Measurements from ENCODE around the gene CCL25.

DNA sequence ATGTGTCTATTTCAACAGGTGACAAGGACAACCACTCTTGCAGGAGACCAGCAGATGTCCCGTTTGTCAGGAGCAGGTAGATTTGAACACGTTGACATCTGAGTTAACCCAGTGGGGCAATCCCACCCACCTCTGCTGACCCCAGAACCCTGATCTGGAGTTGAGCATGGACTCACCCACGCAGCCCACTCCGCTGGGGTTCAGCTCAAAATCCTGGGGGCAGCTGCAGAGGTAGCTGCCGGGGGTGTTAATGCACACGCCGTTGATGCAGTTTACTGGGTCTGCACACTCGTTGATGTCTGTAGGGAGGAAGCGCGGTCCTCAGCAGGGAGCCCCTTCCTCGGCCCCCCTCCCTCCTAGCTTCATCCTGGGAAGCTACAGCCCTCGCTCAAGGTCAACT, 56.9 kb downstream of the CCL25 start:
- TF ChIP-seq EZH2 (IDR thresholded peaks at IDR 0.05; ENCODE audit: borderline replicate concordance, low read depth, low read length, severe bottlenecking): no peak
- TF ChIP-seq, protein P1, sequence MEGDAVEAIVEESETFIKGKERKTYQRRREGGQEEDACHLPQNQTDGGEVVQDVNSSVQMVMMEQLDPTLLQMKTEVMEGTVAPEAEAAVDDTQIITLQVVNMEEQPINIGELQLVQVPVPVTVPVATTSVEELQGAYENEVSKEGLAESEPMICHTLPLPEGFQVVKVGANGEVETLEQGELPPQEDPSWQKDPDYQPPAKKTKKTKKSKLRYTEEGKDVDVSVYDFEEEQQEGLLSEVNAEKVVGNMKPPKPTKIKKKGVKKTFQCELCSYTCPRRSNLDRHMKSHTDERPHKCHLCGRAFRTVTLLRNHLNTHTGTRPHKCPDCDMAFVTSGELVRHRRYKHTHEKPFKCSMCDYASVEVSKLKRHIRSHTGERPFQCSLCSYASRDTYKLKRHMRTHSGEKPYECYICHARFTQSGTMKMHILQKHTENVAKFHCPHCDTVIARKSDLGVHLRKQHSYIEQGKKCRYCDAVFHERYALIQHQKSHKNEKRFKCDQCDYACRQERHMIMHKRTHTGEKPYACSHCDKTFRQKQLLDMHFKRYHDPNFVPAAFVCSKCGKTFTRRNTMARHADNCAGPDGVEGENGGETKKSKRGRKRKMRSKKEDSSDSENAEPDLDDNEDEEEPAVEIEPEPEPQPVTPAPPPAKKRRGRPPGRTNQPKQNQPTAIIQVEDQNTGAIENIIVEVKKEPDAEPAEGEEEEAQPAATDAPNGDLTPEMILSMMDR (IDR thresholded peaks at IDR 0.05; ENCODE audit: extremely low read depth in 1 of 2, insufficient read depth in 1 of 2, low read depth in 1 of 2, low read length in 2 of 2): no peak
- no peak for TF ChIP-seq POLR2A (IDR thresholded peaks at IDR 0.05; ENCODE audit: low read depth, low read length)
- no peak for TF ChIP-seq JUN (IDR thresholded peaks at IDR 0.05; ENCODE audit: borderline replicate concordance, insufficient read depth, insufficient read length, low read depth)
- TF ChIP-seq, protein P2, sequence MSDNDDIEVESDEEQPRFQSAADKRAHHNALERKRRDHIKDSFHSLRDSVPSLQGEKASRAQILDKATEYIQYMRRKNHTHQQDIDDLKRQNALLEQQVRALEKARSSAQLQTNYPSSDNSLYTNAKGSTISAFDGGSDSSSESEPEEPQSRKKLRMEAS (IDR thresholded peaks at IDR 0.05; ENCODE audit: insufficient read depth, insufficient read length): no peak
- TF ChIP-seq GATA2 (IDR thresholded peaks at IDR 0.05; ENCODE audit: insufficient read depth, insufficient read length, low read depth, low read length): no peak
- no peak for TF ChIP-seq POLR2AphosphoS5 (IDR thresholded peaks at IDR 0.05; ENCODE audit: insufficient read depth, low read depth, low read length)

All from endothelial cell of umbilical vein (primary cell).